H4 (cell line): ENCODE data around the gene KCNMA1. TPM values are rescaled to one million over a fixed set of nuclear protein-coding genes. Genes with fewer than 3 reads are reported as not detected.
"Not testable (repeated sequence)": the region's sequence is repeated elsewhere in the genome, so short reads cannot be mapped to it uniquely, and the experiment has no call there.

Experiments used
- DNase-seq: peaks from one replicate; pipeline ENCODE4 v3.0.0-alpha.2; 2015; ENCODE audit warnings: low spot score
- total RNA-seq: library from RNA; depleted of rRNA; stranded (reverse); fragments of >200 nt; shearing (Covaris generic); gene quantifications from 2 replicates; pipeline ENCODE4 v1.2.3, GENCODE V29; 2014; rRNA removed

The KCNMA1 gene
- total RNA-seq: 8.0 and 8.4 TPM in 2 replicates

GRCh38 chr10:77637532-77638320 is at the start of gene KCNMA1:
KCNMA1 (minus strand) TSS chr10:77637808.
- DNase-seq: no peak

GRCh38 chr10:77686650-77687417 is 49.2 kb upstream of the KCNMA1 start:
- no peak for DNase-seq

GRCh38 chr10:77686096-77686495 is 48.5 kb upstream of the KCNMA1 start:
- no peak for DNase-seq

GRCh38 chr10:77685432-77685831 is 47.8 kb upstream of the KCNMA1 start:
- no peak for DNase-seq

- not testable (repeated sequence) for DNase-seq
Observed at GRCh38 chr10:77683088-77683432, 45.5 kb upstream of the KCNMA1 start.

- no peak for DNase-seq
Observed at GRCh38 chr10:77682393-77683087, 44.9 kb upstream of the KCNMA1 start.

GRCh38 chr10:77681839-77682238 is 44.2 kb upstream of the KCNMA1 start:
- no peak for DNase-seq

GRCh38 chr10:77680811-77681210 is 43.2 kb upstream of the KCNMA1 start:
- no peak for DNase-seq

GRCh38 chr10:77680065-77680464 is 42.5 kb upstream of the KCNMA1 start:
- DNase-seq: no peak

- DNase-seq: no peak
Observed at GRCh38 chr10:77679217-77679616, 41.6 kb upstream of the KCNMA1 start.

- no peak for DNase-seq
Observed at GRCh38 chr10:77678146-77678545, 40.5 kb upstream of the KCNMA1 start.

GRCh38 chr10:77675347-77675746 is 37.7 kb upstream of the KCNMA1 start:
- no peak for DNase-seq

- DNase-seq: no peak
Observed at GRCh38 chr10:77673515-77674140, 36.0 kb upstream of the KCNMA1 start.

- no peak for DNase-seq
Observed at GRCh38 chr10:77673101-77673500, 35.5 kb upstream of the KCNMA1 start.

GRCh38 chr10:77671594-77672252 is 34.1 kb upstream of the KCNMA1 start:
- DNase-seq: no peak

GRCh38 chr10:77670817-77671443 is 33.3 kb upstream of the KCNMA1 start:
- DNase-seq: no peak

GRCh38 chr10:77669892-77670291 is 32.3 kb upstream of the KCNMA1 start:
- DNase-seq: no peak

GRCh38 chr10:77667426-77668324 is 30.1 kb upstream of the KCNMA1 start:
- DNase-seq: no peak

GRCh38 chr10:77666821-77667220 is 29.2 kb upstream of the KCNMA1 start:
- peak; percentile 28 for DNase-seq

- DNase-seq: no peak
Observed at GRCh38 chr10:77664696-77665095, 27.1 kb upstream of the KCNMA1 start.
